ENCODE measurements around the gene MRO.

MRO gene

GRCh38 chr18:50749421-50749820 is 70.4 kb downstream of the MRO start:
- DNase-seq (ENCODE audit: extremely low spot score, insufficient read length, low read depth) (no peak), FAIRE-seq (no peak)

DNA sequence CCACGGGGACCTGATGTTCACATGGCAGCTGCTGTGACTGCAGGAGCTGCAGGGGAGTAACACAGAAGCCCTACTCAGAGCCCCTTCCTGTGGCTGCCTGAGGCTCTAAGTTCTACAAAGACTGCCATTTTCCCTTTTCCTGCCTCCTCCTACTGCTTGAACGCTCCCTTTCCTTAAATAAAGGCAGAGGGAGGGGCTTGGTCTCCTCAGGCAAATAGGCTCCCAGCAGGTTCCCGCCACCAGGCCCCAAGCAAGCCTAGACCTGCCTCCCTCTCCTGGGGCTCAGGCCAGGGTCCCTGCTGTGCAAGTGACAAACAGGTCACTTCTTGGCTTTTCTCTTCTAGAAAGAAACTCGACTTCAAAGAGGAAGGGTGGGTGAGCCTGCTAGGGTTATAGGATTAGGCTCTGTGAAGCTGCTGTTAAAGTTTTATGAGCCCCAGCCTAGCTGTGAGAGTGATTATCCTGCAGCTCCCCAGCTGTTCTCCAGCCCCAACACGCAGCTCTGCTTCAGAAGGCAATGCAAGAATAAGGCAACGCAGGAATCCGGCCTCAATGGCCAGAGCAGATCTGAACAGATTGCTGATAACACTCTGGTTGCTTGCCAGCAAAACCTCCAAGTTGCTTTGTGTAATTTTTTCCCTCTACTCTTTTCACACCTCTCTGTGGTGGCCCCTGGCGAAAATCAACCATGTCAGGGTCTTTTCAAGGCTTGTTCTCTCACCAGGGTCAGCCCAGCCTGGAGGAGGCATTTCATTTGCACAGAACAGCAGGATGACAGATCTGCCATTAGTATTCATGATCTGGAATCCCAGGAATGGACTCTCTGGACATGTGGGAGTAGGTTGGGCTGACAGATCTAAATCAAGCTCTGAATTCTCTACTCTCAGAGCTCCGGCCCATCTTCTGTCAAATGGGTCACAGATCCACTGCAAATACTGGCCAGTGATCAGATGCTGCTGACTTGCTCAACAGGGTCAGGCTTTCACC is 71.3 kb downstream of the MRO start:
- FAIRE-seq (no peak), DNase-seq (ENCODE audit: extremely low spot score, insufficient read length, low read depth) (no peak)

DNA sequence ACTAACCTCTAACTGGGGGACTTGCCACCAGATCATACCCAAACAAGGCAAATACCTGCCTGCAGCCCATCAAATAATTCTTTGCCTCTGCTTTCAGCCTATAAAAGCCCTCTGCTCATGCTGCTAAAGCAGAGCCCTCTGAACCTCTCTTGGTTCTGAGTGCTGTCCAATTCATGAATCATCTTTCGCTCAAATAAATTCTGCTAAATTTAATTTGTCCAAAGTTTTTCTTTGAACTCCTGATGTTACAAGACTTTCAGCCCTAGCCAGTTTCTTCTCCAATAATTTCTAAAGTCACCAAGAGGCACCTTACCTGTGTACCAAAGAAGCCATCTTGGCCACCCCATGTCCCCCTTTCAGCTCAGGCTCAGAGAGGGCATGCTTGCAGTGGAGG is 72.0 kb downstream of the MRO start:
- no peak for FAIRE-seq
- DNase-seq (ENCODE audit: extremely low spot score, insufficient read length, low read depth): no peak

DNA sequence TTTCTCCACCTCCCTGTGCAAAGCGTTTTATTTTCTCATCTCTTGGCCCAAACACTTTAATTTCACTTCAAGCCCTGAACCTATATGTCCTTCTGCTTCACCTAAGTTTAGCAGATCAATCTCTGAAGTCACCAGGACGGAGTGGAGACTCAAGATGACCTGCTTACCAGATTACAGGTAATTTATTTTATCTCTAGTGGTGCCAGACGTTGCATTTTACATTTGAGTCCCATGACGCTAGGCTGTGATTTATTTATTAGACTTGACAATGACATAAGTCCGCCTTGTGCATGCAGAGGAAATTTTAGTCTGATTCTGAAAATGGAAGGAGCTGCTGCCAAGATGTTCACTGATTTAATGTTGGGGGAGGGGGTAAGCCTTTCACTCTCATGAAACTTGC is 73.9 kb downstream of the MRO start:
- FAIRE-seq (no peak), DNase-seq (ENCODE audit: extremely low spot score, insufficient read length, low read depth) (no peak)

Measured in GM18507 (cell line).